ENCODE results near the gene MIA2.
"Not testable (repeated sequence)": the region's sequence is repeated elsewhere in the genome, so short reads cannot be mapped to it uniquely, and the experiment has no call there.

The MIA2 gene

GRCh38 chr14:39229601-39230110 lies 4.1 kb upstream of the MIA2 start:
- in situ Hi-C loops (cut with MboI; ENCODE audit: low sequenced_read_pairs): no loop called here

- in situ Hi-C loops (cut with MboI; ENCODE audit: low sequenced_read_pairs): no loop called here
These were observed 3.2 kb upstream of the MIA2 start for GRCh38 chr14:39230416-39231035.

DNA sequence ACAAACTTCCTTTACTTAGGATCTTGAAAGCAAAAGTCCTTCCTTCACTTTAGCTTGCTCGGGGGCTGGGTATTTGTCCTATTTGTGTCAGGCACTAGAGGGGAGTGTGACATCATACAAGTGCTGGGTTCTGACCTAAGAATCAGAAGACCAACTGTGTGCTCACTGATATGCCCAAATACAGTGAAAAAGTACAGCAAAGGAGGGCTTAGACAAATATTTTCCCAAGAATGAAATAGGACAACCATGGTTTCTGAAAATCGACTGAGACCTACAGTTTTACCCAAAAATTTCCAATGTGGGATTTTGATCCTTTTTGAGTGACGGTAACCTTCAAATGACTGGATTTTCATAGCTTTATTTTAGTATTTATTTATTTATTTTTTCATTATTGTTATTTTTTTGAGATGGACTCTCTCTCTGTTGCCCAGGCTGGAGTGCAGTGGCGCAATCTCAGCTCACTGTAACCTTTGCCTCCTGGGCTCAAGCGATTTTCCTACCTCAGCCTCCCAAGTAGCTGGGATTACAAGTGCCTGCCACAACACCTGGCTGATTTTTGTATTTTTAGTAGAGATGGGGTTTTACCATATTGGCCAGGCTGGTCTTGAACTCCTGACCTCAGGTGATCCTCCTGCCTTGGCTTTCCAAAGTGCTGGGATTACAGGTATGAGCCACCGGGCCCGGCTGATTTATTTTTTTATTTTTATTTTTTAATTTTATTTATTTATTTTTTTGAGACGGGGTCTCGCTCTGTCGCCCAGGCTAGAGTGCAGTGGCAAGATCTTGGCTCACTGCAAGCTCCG lies 1.8 kb upstream of the MIA2 start:
- in situ Hi-C loops (cut with MboI; ENCODE audit: low sequenced_read_pairs): not testable (repeated sequence)

- in situ Hi-C loops (cut with MboI; ENCODE audit: low sequenced_read_pairs): no loop called here
These were observed 930 bp upstream of the MIA2 start for GRCh38 chr14:39232554-39233415.

DNA sequence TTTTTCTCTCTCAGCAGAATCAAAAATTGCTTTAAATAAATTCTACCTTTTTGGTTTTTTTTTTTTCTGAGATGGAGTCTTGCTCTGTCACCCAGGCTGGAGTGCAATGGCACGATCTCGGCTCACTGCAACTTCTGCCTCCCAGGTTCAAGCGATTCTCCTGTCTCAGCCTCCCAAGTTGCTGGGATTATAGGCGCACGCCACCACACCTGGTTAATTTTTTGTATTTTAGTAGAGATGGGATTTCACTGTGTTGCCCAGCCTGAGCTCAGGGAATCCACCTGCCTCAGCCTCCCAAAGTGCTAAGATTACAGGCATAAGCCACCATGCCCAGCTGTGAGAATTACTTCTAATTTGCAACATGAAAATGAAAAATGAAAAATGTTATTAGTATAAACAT lies 1.3 kb downstream of the MIA2 start:
- in situ Hi-C loops (cut with MboI; ENCODE audit: low sequenced_read_pairs): not testable (repeated sequence)

DNA sequence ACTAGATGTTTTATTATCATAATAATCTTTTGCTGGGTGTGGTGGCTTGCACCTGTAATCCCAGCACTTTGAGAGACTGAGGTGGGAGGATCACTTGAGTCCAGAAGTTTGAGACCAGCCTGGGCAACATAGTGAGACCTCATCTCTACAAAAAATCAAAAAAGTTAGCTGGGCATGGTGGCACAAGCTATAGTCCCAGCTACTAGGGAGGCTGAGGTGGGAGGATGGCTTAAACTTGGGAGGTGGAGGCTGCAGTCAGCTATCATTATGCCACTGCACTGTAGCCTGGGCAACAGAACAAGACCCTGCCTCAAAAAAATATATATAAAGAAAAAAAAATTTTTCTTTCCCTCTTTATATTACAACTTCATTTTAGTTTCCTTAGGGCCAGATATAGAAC lies 1.8 kb downstream of the MIA2 start:
- in situ Hi-C loops (cut with MboI; ENCODE audit: low sequenced_read_pairs): not testable (repeated sequence)

DNA sequence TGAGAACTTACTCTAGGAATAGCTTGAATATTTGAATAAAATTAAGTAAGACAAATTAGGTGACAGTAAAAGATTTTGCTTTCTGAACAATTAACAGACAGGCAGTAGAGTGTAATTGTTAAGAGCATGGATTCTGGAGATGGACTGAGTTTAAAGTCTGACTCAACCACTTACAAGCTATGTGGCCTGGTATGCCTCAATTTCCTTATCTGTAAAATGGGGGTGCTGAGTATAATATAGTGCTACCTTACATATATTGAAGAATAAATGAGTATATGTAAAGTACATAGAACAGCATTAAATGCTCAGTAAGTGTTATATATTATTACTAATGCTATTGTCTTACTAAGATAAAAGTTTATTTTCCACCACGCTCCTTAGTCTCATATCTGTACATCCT lies 7.1 kb downstream of the MIA2 start:
- in situ Hi-C loops (cut with MboI; ENCODE audit: low sequenced_read_pairs): no loop called here

GRCh38 chr14:39241637-39242036 lies 7.9 kb downstream of the MIA2 start:
- in situ Hi-C loops (cut with MboI; ENCODE audit: low sequenced_read_pairs): no loop called here

DNA sequence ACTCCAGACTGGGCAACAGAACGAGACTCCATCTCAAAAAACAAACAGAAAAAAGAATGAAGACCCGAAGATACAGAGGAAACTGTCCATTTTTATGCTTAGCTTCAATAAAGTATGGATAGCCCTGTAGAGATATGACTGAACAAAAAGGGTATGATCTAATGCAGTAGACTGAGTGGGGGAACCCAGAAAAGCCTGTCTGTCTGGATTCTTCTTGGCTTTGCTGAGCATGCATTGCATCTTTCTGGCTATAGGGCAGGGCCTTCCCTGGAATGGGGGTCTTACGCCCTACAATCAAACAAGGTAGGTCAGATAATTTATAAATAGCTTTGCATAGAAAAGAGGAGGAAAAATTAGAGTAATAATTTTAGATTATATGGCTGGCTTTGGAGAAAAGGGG lies 10.1 kb downstream of the MIA2 start:
- in situ Hi-C loops (cut with MboI; ENCODE audit: low sequenced_read_pairs): no loop called here

GRCh38 chr14:39246618-39247017 lies 12.9 kb downstream of the MIA2 start:
- in situ Hi-C loops (cut with MboI; ENCODE audit: low sequenced_read_pairs): no loop called here

- in situ Hi-C loops (cut with MboI; ENCODE audit: low sequenced_read_pairs): no loop called here
These were observed 13.5 kb downstream of the MIA2 start for GRCh38 chr14:39247256-39247655.

GRCh38 chr14:39251547-39251946 lies 17.8 kb downstream of the MIA2 start:
- in situ Hi-C loops (cut with MboI; ENCODE audit: low sequenced_read_pairs): no loop called here

DNA sequence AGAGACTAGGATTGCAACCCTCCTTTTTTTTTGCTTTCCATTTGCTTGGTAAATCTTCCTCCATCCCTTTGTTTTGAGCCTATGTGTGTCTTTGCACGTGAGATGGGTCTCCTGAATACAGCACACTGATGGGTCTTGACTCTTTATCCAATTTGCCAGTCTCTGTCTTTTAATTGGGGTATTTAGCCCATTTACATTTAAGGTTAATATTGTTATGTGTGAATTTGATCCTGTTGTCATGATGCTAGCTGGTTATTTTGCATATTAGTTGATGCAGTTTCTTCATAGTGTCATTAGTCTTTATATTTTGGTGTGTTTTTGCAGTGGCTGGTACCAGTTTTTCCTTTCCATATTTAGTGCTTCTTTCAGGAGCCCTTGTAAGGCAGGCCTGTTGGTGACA lies 23.7 kb downstream of the MIA2 start:
- in situ Hi-C loops (cut with MboI; ENCODE audit: low sequenced_read_pairs): not testable (repeated sequence)

GRCh38 chr14:39258782-39259545 lies 25.2 kb downstream of the MIA2 start:
- in situ Hi-C loops (cut with MboI; ENCODE audit: low sequenced_read_pairs): no loop called here

GRCh38 chr14:39260161-39260560 lies 26.4 kb downstream of the MIA2 start:
- in situ Hi-C loops (cut with MboI; ENCODE audit: low sequenced_read_pairs): not testable (repeated sequence)

GRCh38 chr14:39262214-39262613 lies 28.5 kb downstream of the MIA2 start:
- in situ Hi-C loops (cut with MboI; ENCODE audit: low sequenced_read_pairs): not testable (repeated sequence)

DNA sequence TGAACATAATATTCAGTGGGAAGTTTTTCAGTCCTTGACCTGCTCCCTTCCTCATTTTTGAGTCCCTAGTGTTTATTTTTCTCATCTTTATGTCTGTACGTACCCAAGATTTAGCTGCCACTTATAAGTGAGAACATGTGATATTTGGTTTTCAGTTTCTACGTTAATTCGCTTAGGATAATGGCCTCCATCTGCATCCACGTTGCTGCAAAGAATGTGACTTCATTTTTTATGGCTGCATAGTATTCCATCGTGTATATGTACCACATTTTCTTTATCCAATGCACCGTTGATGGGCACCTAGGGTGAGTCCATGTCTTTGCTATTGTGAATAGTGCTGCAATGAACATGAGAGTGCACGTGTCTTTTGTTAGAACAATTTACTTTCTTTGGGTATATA lies 30.3 kb downstream of the MIA2 start:
- in situ Hi-C loops (cut with MboI; ENCODE audit: low sequenced_read_pairs): no loop called here

DNA sequence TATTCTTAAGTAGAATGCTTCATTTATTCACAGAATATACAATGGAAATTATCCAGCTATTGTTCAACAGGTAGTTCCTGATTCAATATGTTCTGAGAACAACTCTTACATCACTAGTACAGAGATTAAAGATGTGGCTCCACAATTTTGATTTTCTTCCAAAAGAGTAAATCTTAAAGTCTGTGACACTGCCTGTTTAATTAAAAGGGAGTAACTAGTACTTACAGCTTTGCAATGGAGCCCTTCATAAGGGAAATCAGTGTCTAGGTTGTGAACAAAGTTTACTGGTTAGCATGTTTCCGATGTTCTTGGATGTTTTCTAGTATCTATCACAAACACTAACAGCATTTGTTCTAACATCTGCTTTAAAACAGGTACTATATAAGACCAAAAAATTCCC lies 30.8 kb downstream of the MIA2 start:
- in situ Hi-C loops (cut with MboI; ENCODE audit: low sequenced_read_pairs): no loop called here

DNA sequence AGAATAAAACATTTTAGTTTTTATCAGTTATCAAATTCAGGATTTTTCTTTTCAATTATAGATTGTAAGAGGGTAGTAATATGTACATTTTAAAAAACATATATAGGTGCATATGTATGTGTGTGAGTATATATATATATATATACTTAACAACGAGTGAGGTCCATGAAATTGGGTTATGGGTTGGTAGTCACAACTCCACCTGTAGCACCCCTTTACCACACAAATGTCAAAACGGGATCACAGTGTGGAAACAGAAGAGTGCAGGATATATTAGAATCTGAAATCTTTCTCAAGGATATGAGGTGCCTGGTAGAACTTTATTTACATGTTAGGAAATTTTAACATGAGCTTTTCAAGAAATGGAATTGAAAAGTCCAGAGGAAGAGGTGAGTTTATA lies 31.3 kb downstream of the MIA2 start:
- in situ Hi-C loops (cut with MboI; ENCODE audit: low sequenced_read_pairs): no loop called here

- in situ Hi-C loops (cut with MboI; ENCODE audit: low sequenced_read_pairs): no loop called here
These were observed 32.2 kb downstream of the MIA2 start for GRCh38 chr14:39265806-39266524.

Measured in HL-60/S4 (cell line).